Lower leg skin (tissue), 4 donors: ENCODE measurements around the gene DNER. TPM values are rescaled to one million over a fixed set of nuclear protein-coding genes. Genes with fewer than 3 reads are reported as not detected.

ENCODE experiments used
- DNase-seq, 2 donors: peaks; one replicate each; pipeline ENCODE4 v3.0.0-alpha.2; 2019; ENCODE audit warnings: low spot score in 2 of 2
- H3K4me3 ChIP-seq: fragments of 200-600 bp; sonication (generic); 2 replicates; pipeline ENCODE4 v1.5.1; 2017; ENCODE audit warnings: mild to moderate bottlenecking, low read depth; ENCODE audit not compliant: poor library complexity, severe bottlenecking
- POLR2A ChIP-seq, 2 donors: fragments of 450-650 bp; IDR thresholded peaks; one replicate each; pipeline ENCODE4 v1.6.1; 2016 to 2017; ENCODE audit warnings: antibody characterized with exemption in 2 of 2, mild to moderate bottlenecking in 1 of 2, moderate library complexity in 1 of 2
- WGBS, 2 donors: methylation state at CpG; one replicate each; pipeline ENCODE4 v1.1.5; 2018; 5-methylcytosine and 5-hydroxymethylcytosine counted together
- intact Hi-C: fragments of 100-400 bp; cut with DNase I; formaldehyde crosslinking; loops from one replicate; pipeline ENCODE4 v1.15.0; 2023; ENCODE audit warnings: low total_unique reads
- total RNA-seq, 4 donors: library from RNA; depleted of rRNA; stranded (reverse); fragments of >200 nt; gene quantifications; one replicate each; pipeline ENCODE4 v1.1.0, GENCODE V29; 2016
- TF ChIP-seq, protein P1 (sequence below), 3 donors: fragments of 450-650 bp; IDR thresholded peaks; one replicate each; pipeline ENCODE4 v1.5.1; 2016; ENCODE audit warnings: antibody characterized with exemption in 3 of 3, mild to moderate bottlenecking in 3 of 3, moderate library complexity in 2 of 3

DNER gene
- total RNA-seq, 4 donors from 2014 or later, result 2.8 to 20.1 (median 12.8) TPM

DNA sequence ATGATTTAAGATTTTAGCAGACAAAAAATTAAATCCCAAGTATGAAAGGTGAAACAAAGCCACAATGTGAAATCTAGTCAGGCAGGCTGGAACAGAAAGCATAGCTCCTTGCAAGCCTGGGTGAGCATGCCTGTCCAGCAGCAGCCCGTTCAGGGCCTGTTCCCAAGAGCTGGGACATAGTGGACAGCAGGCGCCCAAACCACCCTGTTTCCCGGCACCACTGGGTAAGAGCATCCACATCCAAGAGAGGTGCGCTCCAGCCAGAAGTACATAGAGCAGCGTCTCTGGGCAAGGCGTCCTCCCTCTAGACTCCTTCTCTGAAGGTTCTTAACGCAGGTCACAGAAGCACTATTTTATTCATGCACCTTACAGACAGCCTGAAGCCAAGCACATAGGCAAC, 80.8 kb downstream of the DNER start:
- TF ChIP-seq, protein P1, sequence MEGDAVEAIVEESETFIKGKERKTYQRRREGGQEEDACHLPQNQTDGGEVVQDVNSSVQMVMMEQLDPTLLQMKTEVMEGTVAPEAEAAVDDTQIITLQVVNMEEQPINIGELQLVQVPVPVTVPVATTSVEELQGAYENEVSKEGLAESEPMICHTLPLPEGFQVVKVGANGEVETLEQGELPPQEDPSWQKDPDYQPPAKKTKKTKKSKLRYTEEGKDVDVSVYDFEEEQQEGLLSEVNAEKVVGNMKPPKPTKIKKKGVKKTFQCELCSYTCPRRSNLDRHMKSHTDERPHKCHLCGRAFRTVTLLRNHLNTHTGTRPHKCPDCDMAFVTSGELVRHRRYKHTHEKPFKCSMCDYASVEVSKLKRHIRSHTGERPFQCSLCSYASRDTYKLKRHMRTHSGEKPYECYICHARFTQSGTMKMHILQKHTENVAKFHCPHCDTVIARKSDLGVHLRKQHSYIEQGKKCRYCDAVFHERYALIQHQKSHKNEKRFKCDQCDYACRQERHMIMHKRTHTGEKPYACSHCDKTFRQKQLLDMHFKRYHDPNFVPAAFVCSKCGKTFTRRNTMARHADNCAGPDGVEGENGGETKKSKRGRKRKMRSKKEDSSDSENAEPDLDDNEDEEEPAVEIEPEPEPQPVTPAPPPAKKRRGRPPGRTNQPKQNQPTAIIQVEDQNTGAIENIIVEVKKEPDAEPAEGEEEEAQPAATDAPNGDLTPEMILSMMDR (IDR thresholded peaks at IDR 0.05), result no peak
- 81 to 83% methylated on average over 7 of the region's 7 CpGs for WGBS, 2 donors
- intact Hi-C loops, result no loop called here
- H3K4me3 ChIP-seq, result no peak overlapping the region
- DNase-seq, result no peak

DNA sequence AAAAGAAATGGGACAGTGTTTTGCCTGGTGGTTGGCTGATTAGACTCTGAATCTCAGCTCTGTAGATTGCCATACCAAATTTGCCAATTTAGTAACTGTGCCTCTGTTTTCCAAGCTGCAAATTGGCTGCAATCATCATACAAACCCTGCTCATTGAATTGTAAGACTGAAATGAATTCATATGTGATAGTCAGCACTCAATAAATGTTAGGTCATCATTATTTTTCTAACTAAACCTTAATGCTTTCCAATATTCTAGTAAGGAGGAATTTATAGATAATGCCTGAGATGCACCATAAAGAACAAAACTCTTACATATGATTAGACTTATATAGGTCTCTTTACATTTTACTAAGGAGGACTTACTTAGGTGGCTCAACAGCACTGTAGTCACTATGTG, 85.3 kb downstream of the DNER start:
- intact Hi-C loops, result no loop called here
- DNase-seq, result no peak
- no peak for TF ChIP-seq POLR2A (IDR thresholded peaks at IDR 0.05)
- TF ChIP-seq, protein P1 (IDR thresholded peaks at IDR 0.05), result no peak
- no peak overlapping the region for H3K4me3 ChIP-seq

DNA sequence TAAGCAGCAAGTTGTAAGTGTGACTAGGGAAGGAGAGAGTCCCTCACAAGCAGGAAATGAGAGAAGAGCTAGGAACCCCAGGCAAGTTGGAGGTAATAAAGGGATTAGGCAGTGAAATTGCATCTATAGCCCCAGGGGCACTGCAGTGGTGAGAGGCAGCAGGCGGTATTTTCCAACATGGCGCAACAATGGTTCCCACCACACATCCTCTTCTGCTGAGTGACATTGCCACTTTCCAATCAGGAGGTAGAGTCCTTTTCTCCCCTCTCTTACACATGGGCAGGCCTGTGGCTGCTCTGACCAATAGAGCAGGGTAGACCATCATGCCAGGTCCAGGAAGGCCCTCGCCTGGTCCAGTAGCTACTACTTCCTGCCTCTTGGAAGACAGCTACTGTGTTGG, 86.6 kb downstream of the DNER start:
- DNase-seq, result no peak
- 71 to 77% methylated on average over 3 of the region's 3 CpGs for WGBS, 2 donors
- no peak overlapping the region for H3K4me3 ChIP-seq
- TF ChIP-seq POLR2A (IDR thresholded peaks at IDR 0.05), result no peak
- TF ChIP-seq, protein P1 (IDR thresholded peaks at IDR 0.05), result no peak
- intact Hi-C loops, result no loop called here

DNA sequence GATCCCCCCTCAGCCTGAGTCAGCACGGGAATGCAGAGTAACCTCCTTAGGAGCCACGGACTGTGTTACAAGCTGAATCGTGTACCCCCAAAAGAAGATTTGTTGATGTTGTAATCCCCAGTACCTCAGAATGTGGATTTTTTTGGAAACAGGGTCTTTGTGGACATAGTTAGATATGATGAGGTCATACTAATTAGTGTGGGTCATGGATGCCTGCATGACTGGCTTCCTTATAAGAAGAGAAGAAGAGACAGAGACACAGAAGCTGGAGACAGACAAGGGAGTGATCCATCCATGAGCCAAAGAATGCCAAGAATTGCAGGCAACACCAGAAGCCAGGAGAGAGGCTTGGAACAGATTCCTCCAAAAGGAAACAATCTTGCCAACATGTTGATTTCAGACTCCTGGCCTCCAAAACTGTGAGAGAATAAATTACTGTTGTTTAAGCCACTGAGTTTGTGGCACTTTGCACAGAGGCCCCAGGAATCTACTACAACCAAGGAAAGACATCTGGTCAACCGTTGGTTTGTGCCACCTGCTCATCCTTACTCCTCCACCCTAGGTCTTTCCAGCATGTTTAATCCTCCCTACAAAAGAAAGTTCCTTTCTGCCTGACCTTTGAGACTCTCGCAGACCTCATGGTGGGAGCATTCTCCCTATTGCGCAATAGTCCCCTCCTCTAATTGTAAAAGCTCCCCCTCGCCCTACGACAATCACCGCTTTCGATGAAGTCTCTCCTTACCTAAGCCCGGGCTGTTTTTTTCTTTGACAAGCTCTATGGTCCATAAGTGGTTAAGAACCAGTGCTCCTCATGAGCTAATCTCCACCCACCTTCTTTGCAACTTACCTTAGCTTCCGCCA, 91.6 kb downstream of the DNER start:
- 92 to 94% methylated on average over 12 of the region's 12 CpGs for WGBS, 2 donors
- DNase-seq, result no peak
- TF ChIP-seq POLR2A (IDR thresholded peaks at IDR 0.05), result no peak
- TF ChIP-seq, protein P1 (IDR thresholded peaks at IDR 0.05), result no peak
- intact Hi-C loops, result no loop called here
- no peak overlapping the region for H3K4me3 ChIP-seq

DNA sequence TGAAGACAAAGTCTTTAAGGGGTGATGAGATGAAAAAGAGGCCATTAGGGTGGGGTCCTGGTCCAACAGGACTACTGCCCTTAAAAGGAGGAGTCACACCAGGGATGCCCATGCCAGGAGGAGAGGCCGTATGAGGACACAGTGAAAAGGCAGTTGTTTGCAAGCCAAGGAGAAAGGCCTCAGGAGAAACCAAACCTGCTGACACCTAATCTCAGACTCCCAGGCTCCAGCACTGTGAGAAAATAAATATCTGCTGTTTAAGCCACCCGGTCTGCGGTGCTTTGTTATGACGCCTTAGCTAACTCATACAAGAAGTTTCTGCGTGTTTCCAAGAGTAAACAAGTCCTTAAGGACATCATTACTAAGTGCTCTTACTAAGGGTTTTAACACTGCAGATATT, 93.6 kb downstream of the DNER start:
- WGBS, 2 donors, result 62 to 65% methylated on average over 5 of the region's 5 CpGs
- no peak for DNase-seq
- no peak overlapping the region for H3K4me3 ChIP-seq
- TF ChIP-seq POLR2A (IDR thresholded peaks at IDR 0.05), result no peak
- TF ChIP-seq, protein P1 (IDR thresholded peaks at IDR 0.05), result no peak
- intact Hi-C loops, result no loop called here

DNA sequence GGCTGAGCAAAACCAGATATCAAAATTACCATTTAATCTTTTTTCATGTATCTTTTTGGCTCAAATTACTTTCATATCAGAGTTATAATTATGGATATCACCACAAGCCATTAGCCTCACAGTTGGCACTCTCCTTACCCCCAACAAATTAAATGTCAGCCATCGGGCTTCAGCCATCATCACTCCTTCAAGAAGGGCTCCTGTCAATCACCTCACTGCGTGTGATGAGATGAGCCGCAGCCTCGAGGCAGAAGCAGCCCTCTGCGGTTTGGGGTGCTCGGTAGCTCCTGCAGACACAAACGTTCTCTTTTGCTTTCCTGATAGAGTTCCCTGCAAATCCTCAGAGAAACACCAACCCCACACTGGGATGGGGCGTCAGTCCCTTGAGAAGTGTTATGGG, 94.1 kb downstream of the DNER start:
- intact Hi-C loops, result no loop called here

More for the DNA sequence above, 94.1 kb downstream of the DNER start:
- no peak for TF ChIP-seq POLR2A (IDR thresholded peaks at IDR 0.05)
- TF ChIP-seq, protein P1 (IDR thresholded peaks at IDR 0.05), result no peak
- 84 to 85% methylated on average over 8 of the region's 8 CpGs for WGBS, 2 donors
- no peak for DNase-seq
- no peak overlapping the region for H3K4me3 ChIP-seq
